Heart left ventricle (tissue), 13 donors: ENCODE measurements around the gene LRRTM4.

Experiments used
- POLR2A ChIP-seq, 2 donors: fragments of 450-650 bp; IDR thresholded peaks; one replicate each; pipeline ENCODE4 v1.6.1; 2017; ENCODE audit warnings: antibody characterized with exemption in 2 of 2, mild to moderate bottlenecking in 2 of 2, moderate library complexity in 2 of 2
- TF ChIP-seq, protein P1 (sequence below), 12 donors: fragments of 200-600 bp; sonication (generic) in 4 of 12; IDR thresholded peaks; one replicate each; pipeline versions ENCODE4 v1.5.0 to v1.8.0; 2018 to 2022; ENCODE audit warnings: antibody characterized with exemption in 12 of 12, mild to moderate bottlenecking in 5 of 12
- donor health status: ischemic (EF 13 %, LVEDD 7.1; RV severe dilation, severe dysfunction).
- donor health status: DM: no; HTN: yes; CAD: no.
- donor health status: DM: no; HTN: no; CAD: no.
- donor health status: ischemic (EF 25% LVEDD 6.9; RV normal size, moderate dysfunction).
- donor health status: ischemic (EF 25% LVEDD 5.7; RV mildly dilated, moderate dysfunction).
- donor health status: ischemic (EF 35%, LVEDD 5.7; RV mildly dilated, moderate dysfunction).
- donor health status: nonischemic (EF 11% LVEDD 7.7; RV severe dilation, severe dysfunction).
- donor health status: DM: yes; HTN: yes; CAD: no.
- donor health status: PGD.
- donor health status: ischemic (EF 29% LVEDD 5.4; RV normal size, mild dysfunction).
- donor health status: nonischemic (EF 23%, LVEDD 6.1; RV moderate dilation, normal function).

DNA sequence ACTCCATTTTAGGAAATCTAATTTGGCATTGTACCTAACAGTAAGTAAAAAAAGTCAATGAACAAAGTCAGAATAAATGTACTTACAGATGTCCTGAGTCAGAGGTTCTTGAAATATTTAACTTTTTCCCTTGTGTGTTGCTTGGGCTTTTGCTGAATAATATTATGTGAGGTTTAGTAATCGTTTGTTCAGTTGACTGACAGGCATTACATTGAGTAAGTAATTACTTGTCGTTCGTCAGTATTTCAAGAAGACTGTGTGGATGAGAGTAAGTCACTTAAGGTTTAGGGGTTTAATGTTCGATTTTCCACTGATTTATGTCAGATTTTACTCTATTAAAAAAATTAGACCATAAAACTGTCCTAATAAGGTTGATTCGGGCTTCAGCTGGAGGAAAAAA lies 342.9 kb downstream of the LRRTM4 start:
- TF ChIP-seq, protein P1, sequence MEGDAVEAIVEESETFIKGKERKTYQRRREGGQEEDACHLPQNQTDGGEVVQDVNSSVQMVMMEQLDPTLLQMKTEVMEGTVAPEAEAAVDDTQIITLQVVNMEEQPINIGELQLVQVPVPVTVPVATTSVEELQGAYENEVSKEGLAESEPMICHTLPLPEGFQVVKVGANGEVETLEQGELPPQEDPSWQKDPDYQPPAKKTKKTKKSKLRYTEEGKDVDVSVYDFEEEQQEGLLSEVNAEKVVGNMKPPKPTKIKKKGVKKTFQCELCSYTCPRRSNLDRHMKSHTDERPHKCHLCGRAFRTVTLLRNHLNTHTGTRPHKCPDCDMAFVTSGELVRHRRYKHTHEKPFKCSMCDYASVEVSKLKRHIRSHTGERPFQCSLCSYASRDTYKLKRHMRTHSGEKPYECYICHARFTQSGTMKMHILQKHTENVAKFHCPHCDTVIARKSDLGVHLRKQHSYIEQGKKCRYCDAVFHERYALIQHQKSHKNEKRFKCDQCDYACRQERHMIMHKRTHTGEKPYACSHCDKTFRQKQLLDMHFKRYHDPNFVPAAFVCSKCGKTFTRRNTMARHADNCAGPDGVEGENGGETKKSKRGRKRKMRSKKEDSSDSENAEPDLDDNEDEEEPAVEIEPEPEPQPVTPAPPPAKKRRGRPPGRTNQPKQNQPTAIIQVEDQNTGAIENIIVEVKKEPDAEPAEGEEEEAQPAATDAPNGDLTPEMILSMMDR (IDR thresholded peaks at IDR 0.05), result no peak
- TF ChIP-seq POLR2A (IDR thresholded peaks at IDR 0.05), result no peak
